Spleen (tissue), 7 donors: Measurements from ENCODE around the gene TAB2.

Source experiments
- POLR2AphosphoS5 ChIP-seq, 3 donors: sonication (generic); formaldehyde crosslinking; IDR thresholded peaks; one replicate each; pipeline ENCODE4 v1.5.1; 2017; ENCODE audit warnings: antibody characterized with exemption in 3 of 3
- TF ChIP-seq, protein P1 (sequence below), 11 experiments: fragments of 200-600 bp in 7 of 11; fragments of 450-650 bp in 4 of 11; sonication (generic) in 4 of 11; IDR thresholded peaks in 8 of 11; conservative IDR thresholded peaks in 3 of 11; 1 replicate in 7 of 11; 2 replicates in 4 of 11; pipeline versions ENCODE4 v1.4.0 to v1.8.0; 2016 to 2021; ENCODE audit warnings: antibody characterized with exemption in 11 of 11, inconsistent platforms in 4 of 11, mild to moderate bottlenecking in 1 of 11
- donor health status: DM: no; HTN: no; CAD: no; lungs with moderate emphysema.
- donor health status: DM: no; HTN: no; CAD: no.
- donor health status: DM: no; HTN: no; CAD: no.

DNA sequence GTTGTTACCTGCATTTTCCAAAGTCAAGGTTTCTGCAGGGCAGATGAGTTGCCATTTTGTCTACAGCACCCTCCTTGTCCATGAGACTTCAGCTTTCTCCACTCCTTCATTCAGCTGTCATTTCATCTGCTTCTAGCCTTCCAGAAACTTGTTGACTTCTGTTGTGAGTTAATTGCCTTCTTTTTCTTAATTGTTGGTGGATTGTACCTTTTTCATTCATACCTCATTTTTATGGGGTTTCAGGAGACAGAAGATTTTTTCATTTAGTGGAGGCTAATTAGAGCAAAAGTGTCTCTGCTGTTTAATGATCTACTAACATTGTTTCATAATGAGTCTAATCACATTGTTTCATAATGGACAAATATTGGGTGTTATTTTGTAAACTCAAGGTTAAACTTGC, 75.0 kb downstream of the TAB2 start:
- TF ChIP-seq, protein P1, sequence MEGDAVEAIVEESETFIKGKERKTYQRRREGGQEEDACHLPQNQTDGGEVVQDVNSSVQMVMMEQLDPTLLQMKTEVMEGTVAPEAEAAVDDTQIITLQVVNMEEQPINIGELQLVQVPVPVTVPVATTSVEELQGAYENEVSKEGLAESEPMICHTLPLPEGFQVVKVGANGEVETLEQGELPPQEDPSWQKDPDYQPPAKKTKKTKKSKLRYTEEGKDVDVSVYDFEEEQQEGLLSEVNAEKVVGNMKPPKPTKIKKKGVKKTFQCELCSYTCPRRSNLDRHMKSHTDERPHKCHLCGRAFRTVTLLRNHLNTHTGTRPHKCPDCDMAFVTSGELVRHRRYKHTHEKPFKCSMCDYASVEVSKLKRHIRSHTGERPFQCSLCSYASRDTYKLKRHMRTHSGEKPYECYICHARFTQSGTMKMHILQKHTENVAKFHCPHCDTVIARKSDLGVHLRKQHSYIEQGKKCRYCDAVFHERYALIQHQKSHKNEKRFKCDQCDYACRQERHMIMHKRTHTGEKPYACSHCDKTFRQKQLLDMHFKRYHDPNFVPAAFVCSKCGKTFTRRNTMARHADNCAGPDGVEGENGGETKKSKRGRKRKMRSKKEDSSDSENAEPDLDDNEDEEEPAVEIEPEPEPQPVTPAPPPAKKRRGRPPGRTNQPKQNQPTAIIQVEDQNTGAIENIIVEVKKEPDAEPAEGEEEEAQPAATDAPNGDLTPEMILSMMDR (IDR thresholded peaks at IDR 0.05 in 8 of 11, conservative IDR thresholded peaks at IDR 0.05 in 3 of 11), result no peak
- no peak for TF ChIP-seq POLR2AphosphoS5 (IDR thresholded peaks at IDR 0.05)
